22Rv1 (cell line): ENCODE measurements around the gene SLFN5.
"Not testable (repeated sequence)": the region's sequence is repeated elsewhere in the genome, so short reads cannot be mapped to it uniquely, and the experiment has no call there.

Experiments
- CTCF ChIP-seq: fragments of 450-650 bp; IDR thresholded peaks from 2 replicates; pipeline ENCODE4 v1.5.1; 2017; ENCODE audit warnings: mild to moderate bottlenecking
- ZFX ChIP-seq: fragments of 450-650 bp; IDR thresholded peaks from 2 replicates; pipeline ENCODE4 v1.6.1; 2017; ENCODE audit warnings: antibody characterized with exemption, borderline replicate concordance

- TF ChIP-seq CTCF, ZFX: not testable (repeated sequence)
These were observed 48.9 kb upstream of the SLFN5 start, which contains the start of gene SLC35G3 for GRCh38 chr17:35194001-35194400.
